Measurements from ENCODE around the gene KIF16B. TPM values are rescaled to one million over a fixed set of nuclear protein-coding genes. Genes with fewer than 3 reads are reported as not detected.

Gene KIF16B
- total RNA-seq, 1 experiment from 2014 or later, result 7.6 TPM

- no peak for ATAC-seq
- CTCF ChIA-PET, result no interaction called here
- H3K4me1 Mint-ChIP-seq, result peaks cover 25% of the 10 kb centered on the region
Observed at GRCh38 chr20:16423311-16424212, 149.7 kb downstream of the KIF16B start.

More at GRCh38 chr20:16423311-16424212, 149.7 kb downstream of the KIF16B start:
- peaks cover 37% of the 10 kb centered on the region for H3K36me3 Mint-ChIP-seq
- no peak for DNase-seq (ENCODE audit: low spot score)
- H3K4me3 Mint-ChIP-seq, result no peak overlapping the region
- POLR2A ChIA-PET, result no interaction called here
- H3K27me3 Mint-ChIP-seq (ENCODE audit: low read depth), result no peaks in the 10 kb centered on the region
- H3K9me3 Mint-ChIP-seq, result peaks cover 12% of the 10 kb centered on the region
- no peak overlapping the region for H3K27ac Mint-ChIP-seq
- TF ChIP-seq JAZF1 (CRISPR knock-in tag; IDR thresholded peaks at IDR 0.05) (no peak), ZNF416 (CRISPR knock-in tag; IDR thresholded peaks at IDR 0.05) (no peak), ZBTB21 (CRISPR knock-in tag; IDR thresholded peaks at IDR 0.05; ENCODE audit: borderline replicate concordance) (no peak), CTCF (IDR thresholded peaks at IDR 0.05) (no peak), MXD4 (CRISPR knock-in tag; IDR thresholded peaks at IDR 0.05; ENCODE audit: borderline replicate concordance) (no peak), IRF1 (CRISPR knock-in tag; IDR thresholded peaks at IDR 0.05) (no peak), FOXP1 (CRISPR knock-in tag; IDR thresholded peaks at IDR 0.05; ENCODE audit: borderline replicate concordance) (no peak), HMGA2 (CRISPR knock-in tag; IDR thresholded peaks at IDR 0.05) (no peak), NR2C2 (CRISPR knock-in tag; IDR thresholded peaks at IDR 0.05) (no peak), EMX1 (CRISPR knock-in tag; IDR thresholded peaks at IDR 0.05) (no peak)
- TF ChIP-seq, protein P1, sequence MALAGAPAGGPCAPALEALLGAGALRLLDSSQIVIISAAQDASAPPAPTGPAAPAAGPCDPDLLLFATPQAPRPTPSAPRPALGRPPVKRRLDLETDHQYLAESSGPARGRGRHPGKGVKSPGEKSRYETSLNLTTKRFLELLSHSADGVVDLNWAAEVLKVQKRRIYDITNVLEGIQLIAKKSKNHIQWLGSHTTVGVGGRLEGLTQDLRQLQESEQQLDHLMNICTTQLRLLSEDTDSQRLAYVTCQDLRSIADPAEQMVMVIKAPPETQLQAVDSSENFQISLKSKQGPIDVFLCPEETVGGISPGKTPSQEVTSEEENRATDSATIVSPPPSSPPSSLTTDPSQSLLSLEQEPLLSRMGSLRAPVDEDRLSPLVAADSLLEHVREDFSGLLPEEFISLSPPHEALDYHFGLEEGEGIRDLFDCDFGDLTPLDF (CRISPR knock-in tag; IDR thresholded peaks at IDR 0.05), result no peak
- TF ChIP-seq, protein P2, sequence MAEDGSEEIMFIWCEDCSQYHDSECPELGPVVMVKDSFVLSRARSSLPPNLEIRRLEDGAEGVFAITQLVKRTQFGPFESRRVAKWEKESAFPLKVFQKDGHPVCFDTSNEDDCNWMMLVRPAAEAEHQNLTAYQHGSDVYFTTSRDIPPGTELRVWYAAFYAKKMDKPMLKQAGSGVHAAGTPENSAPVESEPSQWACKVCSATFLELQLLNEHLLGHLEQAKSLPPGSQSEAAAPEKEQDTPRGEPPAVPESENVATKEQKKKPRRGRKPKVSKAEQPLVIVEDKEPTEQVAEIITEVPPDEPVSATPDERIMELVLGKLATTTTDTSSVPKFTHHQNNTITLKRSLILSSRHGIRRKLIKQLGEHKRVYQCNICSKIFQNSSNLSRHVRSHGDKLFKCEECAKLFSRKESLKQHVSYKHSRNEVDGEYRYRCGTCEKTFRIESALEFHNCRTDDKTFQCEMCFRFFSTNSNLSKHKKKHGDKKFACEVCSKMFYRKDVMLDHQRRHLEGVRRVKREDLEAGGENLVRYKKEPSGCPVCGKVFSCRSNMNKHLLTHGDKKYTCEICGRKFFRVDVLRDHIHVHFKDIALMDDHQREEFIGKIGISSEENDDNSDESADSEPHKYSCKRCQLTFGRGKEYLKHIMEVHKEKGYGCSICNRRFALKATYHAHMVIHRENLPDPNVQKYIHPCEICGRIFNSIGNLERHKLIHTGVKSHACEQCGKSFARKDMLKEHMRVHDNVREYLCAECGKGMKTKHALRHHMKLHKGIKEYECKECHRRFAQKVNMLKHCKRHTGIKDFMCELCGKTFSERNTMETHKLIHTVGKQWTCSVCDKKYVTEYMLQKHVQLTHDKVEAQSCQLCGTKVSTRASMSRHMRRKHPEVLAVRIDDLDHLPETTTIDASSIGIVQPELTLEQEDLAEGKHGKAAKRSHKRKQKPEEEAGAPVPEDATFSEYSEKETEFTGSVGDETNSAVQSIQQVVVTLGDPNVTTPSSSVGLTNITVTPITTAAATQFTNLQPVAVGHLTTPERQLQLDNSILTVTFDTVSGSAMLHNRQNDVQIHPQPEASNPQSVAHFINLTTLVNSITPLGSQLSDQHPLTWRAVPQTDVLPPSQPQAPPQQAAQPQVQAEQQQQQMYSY (CRISPR knock-in tag; IDR thresholded peaks at IDR 0.05), result no peak
- TF ChIP-seq, protein P3, sequence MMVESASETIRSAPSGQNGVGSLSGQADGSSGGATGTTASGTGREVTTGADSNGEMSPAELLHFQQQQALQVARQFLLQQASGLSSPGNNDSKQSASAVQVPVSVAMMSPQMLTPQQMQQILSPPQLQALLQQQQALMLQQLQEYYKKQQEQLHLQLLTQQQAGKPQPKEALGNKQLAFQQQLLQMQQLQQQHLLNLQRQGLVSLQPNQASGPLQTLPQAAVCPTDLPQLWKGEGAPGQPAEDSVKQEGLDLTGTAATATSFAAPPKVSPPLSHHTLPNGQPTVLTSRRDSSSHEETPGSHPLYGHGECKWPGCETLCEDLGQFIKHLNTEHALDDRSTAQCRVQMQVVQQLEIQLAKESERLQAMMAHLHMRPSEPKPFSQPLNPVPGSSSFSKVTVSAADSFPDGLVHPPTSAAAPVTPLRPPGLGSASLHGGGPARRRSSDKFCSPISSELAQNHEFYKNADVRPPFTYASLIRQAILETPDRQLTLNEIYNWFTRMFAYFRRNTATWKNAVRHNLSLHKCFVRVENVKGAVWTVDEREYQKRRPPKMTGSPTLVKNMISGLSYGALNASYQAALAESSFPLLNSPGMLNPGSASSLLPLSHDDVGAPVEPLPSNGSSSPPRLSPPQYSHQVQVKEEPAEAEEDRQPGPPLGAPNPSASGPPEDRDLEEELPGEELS (CRISPR knock-in tag; IDR thresholded peaks at IDR 0.05), result no peak
- TF ChIP-seq, protein P4, sequence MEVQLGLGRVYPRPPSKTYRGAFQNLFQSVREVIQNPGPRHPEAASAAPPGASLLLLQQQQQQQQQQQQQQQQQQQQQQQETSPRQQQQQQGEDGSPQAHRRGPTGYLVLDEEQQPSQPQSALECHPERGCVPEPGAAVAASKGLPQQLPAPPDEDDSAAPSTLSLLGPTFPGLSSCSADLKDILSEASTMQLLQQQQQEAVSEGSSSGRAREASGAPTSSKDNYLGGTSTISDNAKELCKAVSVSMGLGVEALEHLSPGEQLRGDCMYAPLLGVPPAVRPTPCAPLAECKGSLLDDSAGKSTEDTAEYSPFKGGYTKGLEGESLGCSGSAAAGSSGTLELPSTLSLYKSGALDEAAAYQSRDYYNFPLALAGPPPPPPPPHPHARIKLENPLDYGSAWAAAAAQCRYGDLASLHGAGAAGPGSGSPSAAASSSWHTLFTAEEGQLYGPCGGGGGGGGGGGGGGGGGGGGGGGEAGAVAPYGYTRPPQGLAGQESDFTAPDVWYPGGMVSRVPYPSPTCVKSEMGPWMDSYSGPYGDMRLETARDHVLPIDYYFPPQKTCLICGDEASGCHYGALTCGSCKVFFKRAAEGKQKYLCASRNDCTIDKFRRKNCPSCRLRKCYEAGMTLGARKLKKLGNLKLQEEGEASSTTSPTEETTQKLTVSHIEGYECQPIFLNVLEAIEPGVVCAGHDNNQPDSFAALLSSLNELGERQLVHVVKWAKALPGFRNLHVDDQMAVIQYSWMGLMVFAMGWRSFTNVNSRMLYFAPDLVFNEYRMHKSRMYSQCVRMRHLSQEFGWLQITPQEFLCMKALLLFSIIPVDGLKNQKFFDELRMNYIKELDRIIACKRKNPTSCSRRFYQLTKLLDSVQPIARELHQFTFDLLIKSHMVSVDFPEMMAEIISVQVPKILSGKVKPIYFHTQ (CRISPR knock-in tag; IDR thresholded peaks at IDR 0.05), result no peak

Measured in WTC11 (cell line).